K562 (cell line): ENCODE measurements around the gene SP2. TPM values are rescaled to one million over a fixed set of nuclear protein-coding genes. Genes with fewer than 3 reads are reported as not detected.
A peak's percentile ranks its signal among the peaks of the same experiment; 100 is the strongest.

Source experiments
- ARID3A ChIP-seq: IDR thresholded peaks from 2 replicates; pipeline ENCODE4 v1.6.1; 2012; ENCODE audit warnings: low read depth, low read length, improper control_type of control experiment, borderline replicate concordance
- ATF1 ChIP-seq, 2 experiments: fragments of 450-650 bp in 1 of 2; IDR thresholded peaks; 2 replicates each; pipeline ENCODE4 v1.6.1; 2016; ENCODE audit warnings: missing compliant biosample characterization in 1 of 2, missing genetic modification characterization in 1 of 2
- CREM ChIP-seq: IDR thresholded peaks from 2 replicates; pipeline ENCODE4 v1.6.1; 2014; ENCODE audit warnings: antibody characterized with exemption, low read depth
- EHMT2 ChIP-seq: fragments of 450-650 bp; IDR thresholded peaks from 2 replicates; pipeline ENCODE4 v1.6.1; 2018; ENCODE audit warnings: antibody characterized with exemption
- ELF2 ChIP-seq: fragments of 250-450 bp; sonication (Bioruptor Pico); IDR thresholded peaks from 2 replicates; pipeline ENCODE4 v1.5.0; 2021; ENCODE audit warnings: mild to moderate bottlenecking
- KDM4B ChIP-seq, 2 experiments: fragments of 450-650 bp in 1 of 2; sonication (generic) in 1 of 2; IDR thresholded peaks; 2 replicates each; pipeline ENCODE4 v1.6.1; 2016 to 2017; ENCODE audit warnings: borderline replicate concordance in 2 of 2, antibody characterized with exemption in 1 of 2, low read depth in 1 of 2, mild to moderate bottlenecking in 1 of 2
- LCOR ChIP-seq: sonication (generic); formaldehyde crosslinking; IDR thresholded peaks from 2 replicates; pipeline ENCODE4 v1.8.0; 2022; ENCODE audit warnings: mild to moderate bottlenecking, missing genetic modification reagents
- NEUROD1 ChIP-seq: fragments of 150-350 bp; IDR thresholded peaks from 2 replicates; pipeline ENCODE4 v1.6.1; 2014; ENCODE audit warnings: borderline replicate concordance, low read length, low read depth; ENCODE audit not compliant: partially characterized antibody
- NFE2 ChIP-seq: IDR thresholded peaks from 2 replicates; pipeline ENCODE4 v1.6.1; 2014; ENCODE audit warnings: antibody characterized with exemption, low read depth
- POLR2AphosphoS5 ChIP-seq: IDR thresholded peaks from 2 replicates; pipeline ENCODE4 v1.6.1; 2011; ENCODE audit warnings: mild to moderate bottlenecking, low read depth, low read length, moderate library complexity; ENCODE audit not compliant: control insufficient read depth, insufficient read depth
- SRSF1 ChIP-seq: fragments of 200-400 bp; formaldehyde crosslinking; IDR thresholded peaks from 2 replicates; pipeline ENCODE4 v1.6.1; 2017; ENCODE audit warnings: mild to moderate bottlenecking, low read depth, low read length, moderate library complexity
- SRSF7 ChIP-seq: fragments of 200-400 bp; formaldehyde crosslinking; optimal IDR thresholded peaks from 2 replicates; pipeline ENCODE3; 2017; ENCODE audit warnings: mild to moderate bottlenecking, low read depth, low read length
- TAL1 ChIP-seq: fragments of 450-650 bp; IDR thresholded peaks from 2 replicates; pipeline ENCODE4 v1.6.1; 2016; ENCODE audit warnings: mild to moderate bottlenecking
- TCF7 ChIP-seq: sonication (generic); IDR thresholded peaks from 2 replicates; pipeline ENCODE4 v1.6.1; 2016; ENCODE audit warnings: antibody characterized with exemption, borderline replicate concordance
- TSHZ1 ChIP-seq: fragments of 250-450 bp; sonication (Bioruptor Pico); IDR thresholded peaks from 2 replicates; pipeline ENCODE4 v1.4.0; 2020; ENCODE audit warnings: mild to moderate bottlenecking, moderate library complexity
- ZBTB7A ChIP-seq: IDR thresholded peaks from 2 replicates; pipeline ENCODE4 v1.6.1; 2011; ENCODE audit warnings: low read depth, mild to moderate bottlenecking, low read length, moderate library complexity, borderline replicate concordance; ENCODE audit not compliant: control insufficient read depth
- ZC3H11A ChIP-seq: IDR thresholded peaks from 2 replicates; pipeline ENCODE4 v1.6.1; 2012; ENCODE audit warnings: low read depth, low read length, improper control_type of control experiment
- ZEB2 ChIP-seq: fragments of 450-650 bp; IDR thresholded peaks from 2 replicates; pipeline ENCODE4 v1.6.1; 2016
- ZKSCAN1 ChIP-seq: fragments of 150-350 bp; IDR thresholded peaks from 2 replicates; pipeline ENCODE4 v1.6.1; 2016; ENCODE audit warnings: low read depth, low read length
- ZNF644 ChIP-seq: fragments of 200-800 bp; sonication (Bioruptor generic); IDR thresholded peaks from 2 replicates; pipeline ENCODE4 v1.6.1; 2016; ENCODE audit warnings: low read depth, missing genetic modification characterization, missing compliant biosample characterization
- ZNF717 ChIP-seq: fragments of 250-450 bp; sonication (Bioruptor Pico); IDR thresholded peaks from 2 replicates; pipeline ENCODE4 v1.5.0; 2021
- ZNF780A ChIP-seq: fragments of 250-450 bp; sonication (Bioruptor Pico); IDR thresholded peaks from 2 replicates; pipeline ENCODE4 v1.5.0; 2021; ENCODE audit warnings: mild to moderate bottlenecking
- ZZZ3 ChIP-seq: fragments of 450-650 bp; IDR thresholded peaks from 2 replicates; pipeline ENCODE4 v1.6.1; 2016; ENCODE audit warnings: antibody characterized with exemption, mild to moderate bottlenecking, moderate library complexity
- polyA plus RNA-seq, 8 experiments: library from polyadenylated mRNA; depleted of rRNA in 4 of 8; stranded (reverse) in 5 of 8; unstranded in 3 of 8; fragments of >200 nt; fragmentation: Nextera tagmentation in 2 of 8; fragmentation: Illumina TruSeq in 1 of 8; extraction: Ambion mirVana in 2 of 8; extraction: Trizol in 1 of 8; gene quantifications; 2 replicates each; pipeline versions ENCODE4 v1.2.1 to v1.2.3, GENCODE V29; 2011 to 2014; ENCODE audit warnings: inconsistent platforms in 1 of 8, missing spikeins in 1 of 8
- total RNA-seq, 7 experiments: library from RNA; depleted of rRNA in 6 of 7; stranded (reverse); fragments of >200 nt in 6 of 7; fragmentation: Illumina TruSeq in 2 of 7; extraction: Trizol in 2 of 7; gene quantifications; 2 replicates each; pipeline versions ENCODE4 v1.2.1 to v1.2.3, GENCODE V29; 2011 to 2021; ENCODE audit warnings: low replicate concordance in 1 of 7
- TF ChIP-seq, protein P1 (sequence below): fragments of 450-650 bp; IDR thresholded peaks from 2 replicates; pipeline ENCODE4 v1.6.1; 2016

SP2 gene
- total and polyA plus RNA-seq, 9 of the 15 experiments (the other 6 are each of a cell fraction or from before 2014, with no cell fraction given) = 0.77 to 22.3 (median 2.3) TPM

- TF ChIP-seq, protein P1, sequence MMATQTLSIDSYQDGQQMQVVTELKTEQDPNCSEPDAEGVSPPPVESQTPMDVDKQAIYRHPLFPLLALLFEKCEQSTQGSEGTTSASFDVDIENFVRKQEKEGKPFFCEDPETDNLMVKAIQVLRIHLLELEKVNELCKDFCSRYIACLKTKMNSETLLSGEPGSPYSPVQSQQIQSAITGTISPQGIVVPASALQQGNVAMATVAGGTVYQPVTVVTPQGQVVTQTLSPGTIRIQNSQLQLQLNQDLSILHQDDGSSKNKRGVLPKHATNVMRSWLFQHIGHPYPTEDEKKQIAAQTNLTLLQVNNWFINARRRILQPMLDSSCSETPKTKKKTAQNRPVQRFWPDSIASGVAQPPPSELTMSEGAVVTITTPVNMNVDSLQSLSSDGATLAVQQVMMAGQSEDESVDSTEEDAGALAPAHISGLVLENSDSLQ = peak; percentile 96
- TF ChIP-seq CREM (peak; percentile 72), ZNF717 (CRISPR knock-in tag) (no peak), ZEB2 (peak; percentile 89), POLR2AphosphoS5 (peak; percentile 51; the same call in 1 of the 2 replicates), ELF2 (CRISPR knock-in tag) (peak; percentile 37; the same call in 1 of the 2 replicates), ZBTB7A (peak; percentile 32; the same call in 1 of the 2 replicates), ZNF644 (peak; percentile 68; the same call in 1 of the 2 replicates), SRSF1 (no peak), TCF7 (peak; percentile 35; the same call in 1 of the 2 replicates), ZNF780A (no peak), TAL1 (peak; percentile 74), NFE2 (peak; percentile 27; the same call in 1 of the 2 replicates), KDM4B (IDR thresholded peaks at IDR 0.05; ENCODE audit: borderline replicate concordance in 2 of 2, low read depth in 1 of 2) (peak in 1 of 2 experiments; percentile 79; a peak in 1 of 4 replicates), TSHZ1 (CRISPR knock-in tag) (no peak), ZKSCAN1 (0 out of 2 replicates have a peak, but pooled peaks have one; percentile 33), ZZZ3 (no peak), SRSF7 (no peak), NEUROD1 (peak; percentile 72), ARID3A (0 out of 2 replicates have a peak, but pooled peaks have one; percentile 42), EHMT2 (no peak), LCOR (CRISPR knock-in tag) (0 out of 2 replicates have a peak, but pooled peaks have one; percentile 40), ATF1 (CRISPR knock-in tag; IDR thresholded peaks at IDR 0.05) (no peak), ATF1 (tag; IDR thresholded peaks at IDR 0.05) (peak; percentile 63), ZC3H11A (no peak)
These were observed 18.5 kb upstream of the SP2 start (continued) for GRCh38 chr17:47877368-47878034.
